GM18861 (cell line): Measurements from ENCODE around the gene PNLIPRP2.

Experiments used
- ATAC-seq: cut with Tn5 transposase; IDR thresholded peaks from one replicate; pipeline ENCODE4 v1.9.1; 2021; ENCODE audit not compliant: unreplicated experiment

Gene PNLIPRP2

DNA sequence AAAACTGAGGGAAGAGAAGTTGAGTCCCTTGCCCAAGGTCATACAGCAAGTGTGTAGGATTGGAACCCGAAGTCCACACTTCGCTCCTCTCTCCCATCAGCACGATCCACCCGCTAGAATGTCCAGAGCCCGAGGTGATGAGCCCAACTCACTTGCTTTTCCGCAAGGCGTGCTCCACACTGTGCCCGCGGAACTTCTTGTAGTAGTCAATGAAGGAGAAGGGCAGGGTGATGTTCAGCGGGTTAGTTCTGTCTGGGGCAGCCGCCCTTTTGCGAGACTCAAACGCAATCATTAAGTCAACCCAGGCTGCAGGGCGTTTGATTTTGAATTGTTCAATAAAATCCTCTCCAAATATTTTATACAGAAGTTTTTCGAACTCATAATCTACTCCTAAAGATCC, 58.6 kb downstream of the PNLIPRP2 start:
- ATAC-seq, result no peak

DNA sequence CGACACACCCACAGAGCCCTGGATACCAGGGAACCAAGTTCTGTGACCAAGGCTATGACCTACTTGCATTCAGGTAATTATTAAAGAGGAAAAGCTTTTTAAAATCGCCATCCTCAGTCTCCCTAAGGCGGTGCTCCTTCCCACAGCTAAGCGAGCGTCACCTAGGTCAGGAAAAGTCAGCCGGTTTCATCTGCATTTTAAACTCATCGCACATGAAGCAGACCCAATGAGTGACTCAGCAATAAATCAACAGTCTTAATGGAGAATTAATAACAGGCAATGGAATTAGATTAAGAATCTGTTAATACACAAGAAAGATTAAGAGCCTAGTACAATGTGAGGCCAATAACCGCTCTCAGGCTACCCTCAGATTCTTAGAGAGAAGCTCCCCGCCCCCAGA, 62.4 kb downstream of the PNLIPRP2 start:
- ATAC-seq, result no peak

DNA sequence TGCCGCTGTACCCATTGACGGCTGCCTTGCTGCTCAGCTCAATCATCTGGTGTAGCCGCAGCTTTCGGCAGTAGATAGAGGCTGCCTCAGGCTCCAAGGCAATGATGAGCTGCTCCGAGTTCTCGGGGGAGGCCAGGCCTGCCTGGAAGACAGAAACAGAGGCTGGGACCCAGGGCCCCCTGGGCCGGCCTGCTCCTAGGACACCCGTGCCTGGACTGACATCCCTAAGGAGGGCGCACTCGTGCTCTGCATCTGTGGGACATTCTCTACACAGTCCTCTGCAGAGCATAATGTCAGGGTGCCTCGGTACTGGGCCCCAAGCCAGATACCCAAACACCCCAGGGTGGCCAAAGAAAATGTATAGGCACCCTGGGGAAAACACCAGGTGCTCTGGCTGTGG, 63.1 kb downstream of the PNLIPRP2 start:
- no peak for ATAC-seq

- ATAC-seq, result no peak
These were observed 64.0 kb downstream of the PNLIPRP2 start for GRCh38 chr10:116684781-116685180.

DNA sequence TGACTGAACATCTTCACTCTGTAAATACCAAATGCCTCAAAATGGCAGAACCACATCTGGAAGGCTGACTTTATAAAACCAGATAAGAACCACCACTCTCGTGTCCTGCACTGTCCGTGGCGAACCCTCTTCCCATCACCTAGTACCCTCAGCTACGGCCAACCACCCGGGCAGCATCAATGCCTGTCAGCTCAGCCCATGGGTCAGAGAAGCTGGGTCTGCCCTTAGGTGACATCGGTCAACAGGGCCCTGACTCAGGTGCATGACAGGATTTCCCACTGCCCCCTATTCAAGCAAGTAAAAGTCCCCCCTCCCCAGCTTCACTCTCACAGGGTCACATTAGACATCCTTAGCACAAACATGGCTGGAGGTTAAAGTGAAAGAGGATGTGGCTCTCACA, 65.1 kb downstream of the PNLIPRP2 start:
- no peak for ATAC-seq

DNA sequence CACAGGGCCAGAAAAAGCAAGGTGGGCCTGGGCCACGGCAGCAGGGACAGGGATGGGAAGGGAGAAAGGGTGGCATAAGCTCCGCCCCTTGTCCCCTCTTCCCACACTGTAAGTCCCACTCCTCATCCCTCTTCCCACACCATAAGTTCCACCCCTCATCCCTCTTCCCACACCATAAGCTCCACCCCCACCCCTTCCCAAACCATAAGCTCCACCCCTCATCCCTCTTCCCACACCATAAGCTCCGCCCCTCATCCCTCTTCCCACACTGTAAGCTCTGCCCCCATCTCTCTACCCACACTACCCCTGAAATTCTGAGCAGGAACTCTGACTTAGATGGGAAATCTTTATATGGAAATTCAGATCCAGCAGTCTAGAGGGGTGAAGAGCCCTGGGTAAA, 65.9 kb downstream of the PNLIPRP2 start:
- ATAC-seq, result no peak

- no peak for ATAC-seq
These were observed 66.9 kb downstream of the PNLIPRP2 start for GRCh38 chr10:116687633-116688032.

DNA sequence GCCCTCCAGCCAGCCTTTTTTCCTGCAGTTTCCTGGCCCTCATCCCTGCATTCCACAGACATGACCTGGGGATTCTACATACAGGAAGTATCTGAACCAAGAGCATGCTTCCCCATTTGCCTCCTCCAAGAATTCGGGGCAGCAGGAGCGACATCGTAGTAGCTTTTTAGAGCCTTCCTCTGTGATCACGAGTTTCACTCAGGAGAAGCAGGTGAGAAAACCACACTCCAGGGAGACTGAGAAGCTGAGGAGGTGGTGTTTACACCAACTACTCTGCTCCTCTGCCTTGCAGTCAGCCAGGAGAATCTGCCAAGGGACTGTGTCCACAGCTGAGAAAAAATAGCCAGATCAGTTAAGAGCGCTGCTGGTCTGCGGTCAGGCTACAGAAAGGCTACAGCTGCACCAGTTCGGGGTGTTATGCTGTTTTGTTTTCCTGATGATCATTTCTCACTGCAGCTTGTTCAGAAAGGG, 67.5 kb downstream of the PNLIPRP2 start:
- ATAC-seq, result no peak

DNA sequence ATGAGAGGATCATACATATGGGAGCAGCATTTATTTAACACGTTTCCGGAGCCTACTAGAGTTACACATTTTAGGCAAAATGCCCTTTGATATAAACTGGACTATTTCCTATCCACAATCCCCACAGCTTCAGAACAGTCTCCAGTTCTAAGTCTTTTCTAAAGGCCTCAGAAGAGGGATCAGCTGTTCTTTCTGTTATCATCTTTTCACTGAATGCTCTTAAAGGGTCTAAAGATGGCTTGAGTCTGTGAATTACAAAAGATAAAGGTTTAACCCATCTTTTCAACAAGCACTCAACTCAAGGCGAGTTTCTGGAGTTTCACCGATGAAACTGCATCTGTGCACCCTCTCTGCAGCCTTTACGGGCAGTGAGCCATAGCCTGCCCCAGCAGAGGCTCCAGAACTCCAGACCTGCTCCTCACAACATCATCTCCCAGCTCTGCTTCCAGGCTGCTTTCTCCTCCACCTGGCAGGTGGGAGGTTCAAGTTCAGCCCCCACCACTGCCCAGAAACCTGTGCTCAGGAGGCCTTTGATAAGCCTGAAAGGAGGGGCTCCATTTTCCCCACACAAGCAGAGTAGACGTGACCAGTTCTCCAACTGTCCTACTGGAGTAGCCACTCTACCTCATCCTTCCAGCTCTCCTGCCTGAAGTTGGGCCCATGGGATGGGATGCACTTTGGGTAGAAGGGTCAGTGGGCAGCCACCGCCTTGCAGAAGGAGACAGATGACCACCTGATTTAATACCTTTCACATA, 68.2 kb downstream of the PNLIPRP2 start:
- no peak for ATAC-seq

GRCh38 chr10:116689744-116690143, 69.0 kb downstream of the PNLIPRP2 start:
- no peak for ATAC-seq

- no peak for ATAC-seq
These were observed 69.9 kb downstream of the PNLIPRP2 start for GRCh38 chr10:116690356-116691322.

DNA sequence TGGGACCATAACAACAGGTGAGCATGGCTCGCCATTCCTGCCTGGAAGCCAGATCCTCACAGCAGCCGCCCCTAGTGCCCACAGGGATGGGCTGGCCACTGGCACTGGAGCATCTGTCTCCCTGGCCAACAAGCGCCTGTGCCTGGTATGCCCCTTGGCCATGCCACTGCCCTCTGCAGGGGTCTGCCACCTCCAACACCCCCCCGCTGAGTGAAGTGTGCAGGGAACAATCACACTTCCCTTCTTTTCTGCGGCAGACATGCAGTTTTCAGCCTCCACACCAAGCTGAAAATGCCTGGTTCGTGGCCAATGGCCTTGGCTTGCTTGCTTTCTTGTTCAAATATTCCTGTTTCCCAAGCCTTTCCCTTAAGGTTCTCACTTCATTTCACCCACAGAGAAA, 70.9 kb downstream of the PNLIPRP2 start:
- ATAC-seq, result no peak

DNA sequence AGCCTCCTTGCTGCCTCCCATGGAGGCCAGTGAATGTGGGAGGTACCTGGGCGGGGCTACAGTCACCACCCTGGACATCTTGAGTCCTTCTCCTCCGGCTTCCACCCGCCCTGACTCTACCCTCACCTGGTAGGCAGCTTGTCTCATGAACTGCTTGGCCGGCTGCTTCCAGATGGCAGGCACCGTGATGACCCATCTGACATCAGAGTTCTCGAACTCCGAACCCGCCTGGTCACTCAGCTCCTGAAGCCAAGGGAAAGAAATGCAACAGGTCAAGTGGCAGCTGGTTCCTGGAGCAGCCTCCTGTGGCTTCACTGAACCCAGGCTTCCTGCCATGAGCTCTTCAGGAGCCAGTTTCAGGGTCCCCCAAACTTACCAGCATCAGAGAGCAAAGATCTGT, 71.5 kb downstream of the PNLIPRP2 start:
- ATAC-seq, result no peak

- ATAC-seq, result no peak
These were observed 73.6 kb downstream of the PNLIPRP2 start for GRCh38 chr10:116694243-116694926.
